GM12865 (cell line): Measurements from ENCODE around the gene GLP2R.

ENCODE experiments used
- DNase-seq: peaks from one replicate; pipeline ENCODE4 v3.0.0; 2010; ENCODE audit warnings: low read depth
- H3K4me3 ChIP-seq: 2 replicates; pipeline ENCODE4 v1.5.1; 2011; ENCODE audit warnings: mild to moderate bottlenecking, low read depth, low read length, control low read depth
- CTCF ChIP-seq: IDR thresholded peaks from 2 replicates; pipeline ENCODE4 v1.5.1; 2011; ENCODE audit warnings: low read length, control low read depth, low read depth, inconsistent platforms; ENCODE audit not compliant: insufficient read depth; ENCODE audit errors: missing control alignments

GLP2R gene

GRCh38 chr17:9820448-9820847, 5.3 kb upstream of the GLP2R start:
- DNase-seq: no peak
- no peak for TF ChIP-seq CTCF
- H3K4me3 ChIP-seq: no peak overlapping the region

DNA sequence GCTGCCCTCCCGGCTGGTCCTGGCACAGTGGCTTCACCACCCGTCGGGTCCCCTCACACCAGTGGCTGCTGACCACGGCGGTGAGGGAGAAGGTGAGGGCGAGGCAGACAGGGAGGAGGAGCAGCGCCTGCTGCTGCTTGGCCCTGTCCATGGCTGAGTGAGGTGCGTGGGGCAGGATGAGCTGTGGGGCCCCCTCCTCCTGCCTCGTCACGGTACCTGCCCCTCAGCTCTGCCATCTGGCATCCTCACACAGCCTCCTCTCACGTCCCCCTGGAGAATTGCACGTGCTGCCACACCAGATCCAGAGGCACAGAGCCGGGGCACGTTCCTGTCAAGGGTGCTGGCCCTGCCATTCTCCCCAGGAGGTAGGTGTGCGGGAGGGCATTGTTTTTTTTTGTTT, 3.8 kb upstream of the GLP2R start, which contains the start of gene GSG1L2:
Gene GSG1L2 (minus strand): TSS at position 159 of the 400 bp plus-strand sequence. CDS start 8 bp downstream, at position 151.
- no peak within 1 kb of the TSS for H3K4me3 ChIP-seq
- no peak for TF ChIP-seq CTCF
- no peak for DNase-seq

GRCh38 chr17:9824094-9824493, 1.6 kb upstream of the GLP2R start:
- H3K4me3 ChIP-seq: no peak overlapping the region
- TF ChIP-seq CTCF: no peak
- DNase-seq: no peak

DNA sequence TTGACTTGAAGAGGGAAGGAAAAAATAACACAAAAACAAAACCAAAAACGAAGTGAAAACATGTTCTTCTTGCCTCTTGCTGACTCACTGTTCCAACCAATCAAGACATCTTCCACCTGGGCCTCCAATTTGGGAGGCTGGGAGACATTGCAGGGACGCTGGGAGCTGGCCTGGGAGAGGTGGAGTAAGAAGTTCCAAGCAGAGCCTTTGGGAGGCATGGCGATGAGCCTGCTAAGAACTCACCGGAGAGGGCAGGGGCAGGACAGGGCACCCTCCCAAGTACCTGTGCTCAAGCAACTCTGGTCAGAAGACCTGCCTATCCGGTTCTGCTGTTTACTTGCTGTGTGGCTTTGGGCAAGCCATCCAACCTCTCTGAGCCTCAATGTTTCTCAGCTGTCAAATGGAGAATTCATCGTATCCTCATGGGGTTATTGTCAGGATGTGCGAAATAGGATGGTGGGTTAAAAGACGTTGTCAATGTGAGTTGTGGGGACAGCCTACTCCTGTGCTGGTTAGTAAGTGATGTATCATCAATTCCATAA, 856 bp upstream of the GLP2R start:
- TF ChIP-seq CTCF: no peak
- no peak for DNase-seq
- no peak overlapping the region for H3K4me3 ChIP-seq

GRCh38 chr17:9828296-9829295, 2.9 kb downstream of the GLP2R start:
- no peak overlapping the region for H3K4me3 ChIP-seq
- no peak for TF ChIP-seq CTCF
- DNase-seq: no peak

GRCh38 chr17:9829343-9829742, 3.6 kb downstream of the GLP2R start:
- no peak for DNase-seq
- TF ChIP-seq CTCF: no peak
- H3K4me3 ChIP-seq: no peak overlapping the region
